ENCODE data around the gene MFAP1.
"Not testable (repeated sequence)": the region's sequence is repeated elsewhere in the genome, so short reads cannot be mapped to it uniquely, and the experiment has no call there.

Gene MFAP1

DNA sequence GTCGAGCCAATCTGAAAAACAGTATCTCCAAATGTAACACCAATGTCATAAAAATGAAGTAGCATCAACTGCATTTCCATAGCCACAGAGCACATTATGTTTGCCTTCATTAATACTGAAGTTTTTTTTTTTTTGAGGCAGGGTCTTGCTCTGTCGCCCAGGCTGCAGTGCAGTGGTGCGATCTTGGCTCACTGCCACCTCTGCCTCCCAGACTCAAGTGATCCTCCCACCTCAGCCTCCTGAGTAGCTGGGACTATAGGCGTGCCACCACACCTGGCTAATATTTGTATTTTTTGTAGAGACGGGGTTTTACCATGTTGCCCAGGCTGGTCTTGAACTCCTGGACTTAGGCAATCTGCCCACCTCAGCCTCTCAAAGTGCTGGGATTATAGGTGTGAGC lies 9.4 kb downstream of the MFAP1 start:
- DNase-seq = not testable (repeated sequence)

GRCh38 chr15:43808960-43809678 lies 15.4 kb downstream of the MFAP1 start:
- DNase-seq = no peak

DNA sequence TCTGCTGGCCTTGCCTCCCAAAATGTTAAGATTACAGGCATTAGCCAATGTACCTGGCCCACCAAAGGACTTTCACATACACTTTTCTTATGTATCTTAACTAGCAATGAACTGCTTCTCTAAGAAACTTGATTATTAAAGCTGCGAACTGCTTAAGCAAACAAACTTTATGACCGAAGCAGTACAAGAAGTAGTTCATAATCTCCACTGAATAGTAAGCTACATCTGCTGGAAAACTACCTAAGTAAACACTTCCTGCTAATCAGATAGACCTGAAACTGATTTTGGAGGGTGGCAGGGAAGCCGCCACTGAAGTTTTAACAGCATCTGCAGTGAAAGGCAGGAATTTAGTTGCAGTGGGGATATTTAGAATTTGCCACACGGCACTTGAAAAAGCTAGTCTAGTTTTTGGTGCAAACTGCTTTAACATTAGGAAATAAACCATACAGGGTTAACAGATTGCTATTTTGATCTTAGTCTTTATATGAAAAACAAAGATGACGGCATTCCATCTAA lies 16.0 kb downstream of the MFAP1 start:
- DNase-seq = no peak

GRCh38 chr15:43802676-43803075 lies 21.8 kb downstream of the MFAP1 start:
- DNase-seq = not testable (repeated sequence)

GRCh38 chr15:43800286-43801141 lies 24.0 kb downstream of the MFAP1 start, which contains the start of gene HYPK:
HYPK (plus strand) TSS chr15:43800599; CDS start chr15:43800623, 24 bp downstream.
- DNase-seq = peak; percentile 69

GRCh38 chr15:43799945-43800285 lies 24.6 kb downstream of the MFAP1 start, which contains the start of gene SERINC4:
SERINC4 (minus strand) TSS chr15:43800220; CDS start chr15:43799986, 234 bp downstream.
- no peak for DNase-seq

DNA sequence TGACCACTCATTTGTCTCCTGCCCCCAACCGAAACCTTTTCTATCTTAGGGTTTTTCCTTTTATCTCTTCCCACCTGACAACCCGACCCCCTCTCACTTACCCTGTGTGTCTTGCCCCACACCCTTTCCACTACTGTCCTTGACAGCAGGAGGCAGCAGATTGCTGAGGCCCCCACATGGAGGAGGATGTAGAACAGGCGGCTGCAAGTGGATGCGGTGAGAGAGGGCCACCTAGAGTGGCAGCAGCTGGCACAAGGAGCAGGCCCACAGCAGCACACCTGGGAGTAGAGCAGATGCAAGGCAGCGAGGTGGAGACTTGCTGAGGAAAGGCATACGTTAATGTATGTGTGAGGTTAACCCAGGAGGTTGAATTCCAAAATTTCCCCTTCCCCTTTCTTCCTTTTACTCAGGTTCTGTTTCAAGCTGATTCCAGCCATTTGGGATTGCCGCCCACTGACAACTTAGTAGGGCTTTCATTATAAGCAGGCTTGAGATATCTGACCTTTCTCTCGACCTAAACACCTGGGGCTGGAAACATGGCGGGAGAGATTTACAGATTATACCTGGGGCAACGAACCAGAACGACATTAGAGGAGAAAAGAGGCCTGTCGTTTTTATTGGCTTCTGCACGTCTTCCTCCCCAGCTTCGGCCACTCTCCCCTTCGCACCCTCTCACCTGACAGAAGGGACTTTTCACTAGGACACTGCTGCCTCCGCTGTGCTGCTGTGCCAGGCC lies 25.1 kb downstream of the MFAP1 start:
- DNase-seq = no peak

- no peak for DNase-seq
Measured at GRCh38 chr15:43796566-43796965, 27.9 kb downstream of the MFAP1 start.

GRCh38 chr15:43795997-43796396 lies 28.5 kb downstream of the MFAP1 start:
- no peak for DNase-seq

GRCh38 chr15:43795197-43795596 lies 29.3 kb downstream of the MFAP1 start:
- no peak for DNase-seq

DNA sequence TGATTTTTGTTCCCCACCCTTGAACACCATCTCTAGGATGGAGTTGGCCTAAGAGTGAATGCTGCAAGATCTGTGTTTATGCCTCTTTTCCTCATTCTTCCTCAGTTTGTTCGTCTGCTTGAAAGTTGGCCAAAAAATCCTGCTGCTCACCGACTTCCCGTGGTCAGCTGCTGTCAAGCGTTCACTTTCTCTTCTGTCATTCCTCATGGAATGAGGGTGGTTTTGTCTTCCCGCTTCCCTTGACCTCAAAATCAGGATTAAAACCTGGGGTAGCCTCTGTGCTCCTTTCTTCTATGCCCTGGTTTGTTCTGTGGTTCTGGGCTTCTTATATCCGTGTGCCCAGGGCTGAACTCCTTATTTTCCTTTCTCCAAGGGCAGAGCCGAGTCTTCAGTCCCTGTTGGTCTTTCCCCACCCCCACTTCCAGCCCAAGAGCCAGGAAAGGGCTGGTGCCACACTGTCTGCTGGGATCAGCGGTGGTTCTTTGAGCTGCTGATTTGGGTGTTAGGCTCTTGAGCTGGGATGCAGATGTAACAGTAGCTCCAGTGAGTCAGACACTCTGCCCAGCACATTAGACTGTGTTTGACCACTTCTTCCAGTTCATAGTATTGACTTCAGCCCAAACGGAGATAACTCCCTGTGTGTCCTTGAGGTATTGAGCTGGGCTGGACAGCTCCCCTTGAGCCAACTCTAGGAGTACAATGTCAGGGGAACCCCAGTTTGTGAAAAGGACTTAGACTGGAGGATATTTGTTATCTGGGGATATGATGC lies 30.0 kb downstream of the MFAP1 start:
- DNase-seq = no peak

DNA sequence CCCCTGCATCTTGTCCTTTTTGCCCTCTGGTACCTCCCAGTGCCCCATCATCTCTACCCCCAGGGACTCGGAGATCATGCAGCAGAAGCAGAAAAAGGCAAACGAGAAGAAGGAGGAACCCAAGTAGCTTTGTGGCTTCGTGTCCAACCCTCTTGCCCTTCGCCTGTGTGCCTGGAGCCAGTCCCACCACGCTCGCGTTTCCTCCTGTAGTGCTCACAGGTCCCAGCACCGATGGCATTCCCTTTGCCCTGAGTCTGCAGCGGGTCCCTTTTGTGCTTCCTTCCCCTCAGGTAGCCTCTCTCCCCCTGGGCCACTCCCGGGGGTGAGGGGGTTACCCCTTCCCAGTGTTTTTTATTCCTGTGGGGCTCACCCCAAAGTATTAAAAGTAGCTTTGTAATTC lies 30.8 kb downstream of the MFAP1 start:
- no peak for DNase-seq

GRCh38 chr15:43792761-43793476 lies 31.6 kb downstream of the MFAP1 start:
- DNase-seq = no peak

GRCh38 chr15:43791993-43792760 lies 32.3 kb downstream of the MFAP1 start, which contains the start of gene SERF2:
SERF2 (plus strand) TSS chr15:43792320; CDS start chr15:43792377, 57 bp downstream.
- peak; percentile 98 for DNase-seq

DNA sequence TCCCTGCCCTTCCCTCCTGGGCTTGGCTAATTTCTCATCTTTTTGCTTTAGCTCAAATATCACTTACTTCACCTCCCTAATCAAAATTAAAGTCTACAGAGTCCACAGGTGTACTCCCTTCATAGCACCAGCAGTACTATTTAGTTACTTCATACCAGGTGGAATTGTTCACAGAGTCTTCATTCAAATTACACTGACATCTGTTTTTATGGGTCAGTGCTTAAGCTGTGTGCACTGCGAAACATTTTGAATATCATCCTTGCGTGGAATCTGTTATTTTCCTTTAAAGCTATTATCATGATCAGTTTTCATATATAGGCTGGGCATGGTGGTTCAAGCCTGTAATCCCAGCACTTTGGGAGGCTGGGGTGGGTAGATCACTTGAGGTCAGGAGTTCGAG lies 35.1 kb downstream of the MFAP1 start:
- no peak for DNase-seq

GRCh38 chr15:43779016-43779415 lies 45.5 kb downstream of the MFAP1 start:
- DNase-seq = no peak

DNA sequence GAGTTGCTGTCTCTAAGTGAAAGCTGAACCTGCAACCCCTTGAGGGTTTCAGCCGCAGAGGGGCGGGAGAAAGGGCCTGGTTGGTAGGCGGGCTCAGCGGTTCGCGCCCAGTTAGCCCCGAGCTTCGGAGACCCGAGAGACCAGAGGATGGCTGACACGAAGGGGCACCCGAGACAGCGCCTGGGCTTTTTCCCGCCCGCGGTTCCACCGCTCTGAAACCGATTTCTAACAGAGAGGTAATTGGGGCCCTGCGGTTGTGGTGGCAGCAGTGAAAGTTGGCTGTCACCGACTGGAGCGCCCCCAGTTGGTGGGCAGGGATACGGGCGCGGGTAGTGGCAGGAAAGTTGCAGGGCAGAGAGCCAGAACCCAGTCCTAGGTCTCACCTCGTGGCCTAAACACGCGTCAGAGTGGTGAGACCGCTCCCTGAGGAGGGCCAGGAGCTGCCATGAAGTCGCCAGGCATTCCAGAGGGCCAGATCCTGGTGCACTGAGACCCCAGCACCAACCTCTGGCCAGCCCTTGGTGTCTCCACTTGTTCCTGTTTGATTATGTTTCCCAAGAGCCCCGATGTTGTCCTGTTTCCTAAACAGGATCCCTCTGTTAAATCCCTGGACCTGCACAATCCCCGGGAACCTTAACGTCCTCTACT lies 47.1 kb downstream of the MFAP1 start:
- DNase-seq = peak; percentile 82

DNA sequence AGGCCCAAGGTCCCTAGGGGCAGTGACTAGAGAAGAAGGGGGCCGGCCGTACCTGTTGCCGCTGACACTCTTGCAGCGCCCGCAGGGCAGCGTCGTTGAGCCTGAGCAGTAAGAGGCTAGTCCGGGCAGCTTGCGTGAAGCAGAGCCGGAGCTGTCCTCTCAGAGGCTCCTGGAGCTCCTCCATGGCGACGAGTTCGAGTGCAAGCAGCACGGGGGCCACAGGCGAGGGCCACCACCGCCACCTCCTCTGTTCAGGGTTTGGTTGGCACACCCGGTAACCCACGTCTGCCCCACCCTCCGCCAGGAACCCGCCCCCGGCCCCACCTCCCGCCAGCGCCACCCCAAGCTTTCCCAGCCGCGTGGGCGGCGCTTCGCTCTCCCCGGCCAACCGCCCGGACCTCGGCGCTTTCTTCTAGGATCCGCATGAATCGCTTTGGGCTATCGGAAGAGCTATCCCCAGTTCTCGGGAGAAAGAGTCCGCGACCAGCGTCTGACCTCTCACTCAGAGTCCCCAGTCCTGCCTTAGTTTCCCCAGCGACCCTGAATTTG lies 47.7 kb downstream of the MFAP1 start, which contains the start of gene ELL3:
Gene ELL3, minus strand, starts transcription at position 249 of the 549 bp plus-strand sequence. Its CDS starts 65 bp downstream, at position 184.
- DNase-seq = peak; percentile 65

- no peak for DNase-seq
Measured at GRCh38 chr15:43776101-43776717, 48.3 kb downstream of the MFAP1 start.

Measured in T1000 (cell line).